HL-60/S4 treated with phorbol 12-myristate 13-acetate at 8.2 ng/mL for 4 days and 3 days (cell line): ENCODE measurements around the gene CIAO3.
"Not testable (repeated sequence)": the region's sequence is repeated elsewhere in the genome, so short reads cannot be mapped to it uniquely, and the experiment has no call there.

Source experiments
- in situ Hi-C: fragments of 300-500 bp; cut with MboI; formaldehyde crosslinking; loops from 2 replicates; pipeline ENCODE4 v1.15.0; 2022; ENCODE audit warnings: low sequenced_read_pairs

The CIAO3 gene

DNA sequence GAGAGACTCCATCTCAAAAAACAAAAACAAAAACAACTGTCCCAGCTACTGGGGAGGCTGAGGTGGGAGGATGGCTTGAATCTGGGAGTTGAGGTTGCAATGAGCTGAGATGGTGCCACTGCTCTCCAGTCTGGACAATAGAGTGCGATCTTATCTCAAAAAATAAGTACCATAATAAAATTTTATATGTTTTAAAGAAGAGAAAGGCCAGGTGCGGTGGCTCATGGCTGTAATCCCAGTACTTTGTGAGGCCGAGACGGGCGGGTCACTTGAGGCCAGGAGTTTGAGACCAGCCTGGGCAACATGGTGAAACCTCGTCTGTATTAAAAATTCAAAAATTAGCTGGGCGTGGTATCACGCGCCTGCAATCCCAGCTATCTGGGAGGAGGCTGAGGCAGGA lies 36.0 kb upstream of the CIAO3 start:
- in situ Hi-C loops: no loop called here

DNA sequence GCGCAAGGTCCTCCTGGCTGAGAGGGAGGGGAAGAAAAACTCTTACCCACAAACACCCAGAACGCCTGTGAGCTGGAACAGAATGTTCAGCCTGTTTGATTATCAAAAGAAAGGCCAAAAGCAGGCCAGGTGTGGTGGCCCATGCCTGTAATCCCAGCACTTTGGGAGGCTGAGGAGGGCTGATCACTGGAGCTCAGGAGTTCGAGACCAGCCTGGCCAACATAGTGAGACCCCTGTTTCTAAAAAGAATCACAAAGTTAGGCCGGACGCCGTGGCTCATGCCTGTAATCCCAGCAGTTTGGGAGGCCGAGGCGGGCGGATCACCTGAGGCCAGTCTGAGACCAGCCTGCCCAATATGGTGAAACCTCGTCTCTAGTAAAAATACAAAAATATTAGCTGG lies 35.5 kb upstream of the CIAO3 start:
- in situ Hi-C loops: not testable (repeated sequence)

DNA sequence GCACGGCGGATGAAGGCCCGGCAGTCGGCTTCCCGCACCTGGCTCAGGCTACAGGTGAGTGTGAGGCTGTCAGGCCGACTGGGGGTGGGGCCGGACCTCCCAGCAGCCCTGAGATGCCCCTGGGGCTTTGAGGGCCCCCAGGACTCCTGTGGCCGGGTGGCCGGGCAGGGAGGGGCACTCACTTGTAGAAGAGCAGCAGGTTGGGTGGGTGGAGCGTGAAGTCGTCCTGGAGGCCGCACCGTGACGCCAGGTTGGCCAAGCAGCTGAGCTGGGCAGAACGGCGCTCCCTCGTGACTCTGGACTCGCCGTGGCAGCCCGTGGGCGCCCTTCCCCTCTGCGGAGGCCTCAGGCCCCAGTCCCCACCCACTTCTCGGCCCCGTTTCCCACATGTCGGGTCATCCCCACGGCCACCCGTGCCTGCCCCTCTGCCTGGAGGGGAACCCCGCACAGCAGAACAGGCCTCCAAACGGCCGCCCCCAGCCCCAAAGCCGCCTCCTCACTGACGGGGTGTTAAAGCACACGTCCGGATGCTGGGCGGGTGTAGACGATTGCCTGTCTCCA lies 34.5 kb upstream of the CIAO3 start:
- in situ Hi-C loops: no loop called here

DNA sequence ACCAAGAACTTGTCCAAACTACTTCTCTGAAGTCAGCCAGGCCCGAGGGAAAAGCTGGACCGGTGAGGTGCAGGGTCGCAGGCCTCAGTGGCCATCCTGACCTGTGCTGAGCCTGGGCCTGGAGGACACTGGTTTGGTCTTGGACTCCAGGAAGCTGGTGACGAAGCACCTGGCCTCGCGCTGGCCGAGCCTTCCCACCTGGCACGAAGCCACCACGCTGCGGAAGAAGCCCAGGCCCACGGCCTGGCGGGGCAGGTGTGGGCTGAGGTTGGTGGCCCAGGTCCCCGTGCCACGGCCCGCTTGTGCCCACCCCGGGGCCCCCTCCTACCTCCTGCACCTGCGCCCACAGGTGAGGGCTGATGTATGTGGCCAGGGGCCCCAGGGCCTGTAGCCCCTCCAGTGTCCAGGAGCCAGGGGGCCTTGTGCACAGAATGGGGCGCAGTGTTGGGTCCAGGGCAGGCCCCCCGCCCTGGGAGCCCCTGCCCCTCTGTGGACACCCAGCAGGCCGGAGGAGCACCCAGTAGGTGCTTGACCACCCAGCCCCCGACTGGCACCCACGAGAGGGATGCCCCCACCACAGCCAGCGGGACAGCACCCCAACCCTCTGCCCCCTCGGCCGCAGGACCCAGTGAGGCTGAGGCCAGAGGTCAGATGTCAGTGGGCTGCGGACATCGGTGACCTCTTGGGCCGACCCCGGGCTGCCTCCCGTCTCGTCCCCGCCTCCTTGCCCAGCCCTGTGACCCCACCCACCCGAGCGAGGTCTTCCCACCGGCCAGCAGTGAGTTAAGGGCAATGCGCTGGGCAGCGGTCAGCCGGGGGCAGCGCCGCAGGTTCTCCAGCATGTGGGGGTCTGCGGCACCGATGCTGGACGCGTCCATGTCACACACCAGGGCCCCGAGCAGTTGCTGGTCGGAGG lies 33.5 kb upstream of the CIAO3 start:
- in situ Hi-C loops: no loop called here

DNA sequence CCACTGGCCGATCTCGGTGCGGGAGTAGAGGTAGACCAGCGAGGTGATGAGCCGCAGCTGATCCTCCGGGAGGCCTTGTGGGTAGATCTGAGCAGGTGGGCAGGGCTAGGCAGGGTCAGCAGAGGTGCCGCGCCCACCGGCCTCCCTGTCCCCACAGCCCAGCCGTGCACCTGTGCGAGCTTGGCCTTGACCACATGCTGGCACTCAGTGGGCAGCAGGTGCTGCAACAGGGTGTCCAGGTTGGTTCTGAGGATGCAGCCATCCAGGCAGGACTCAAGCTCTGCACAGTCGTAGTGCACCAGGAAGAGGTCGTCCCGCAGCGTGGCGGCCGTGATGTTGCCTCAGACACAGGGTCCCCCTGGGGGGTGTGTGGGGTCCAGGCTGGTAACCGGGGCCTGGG lies 32.2 kb upstream of the CIAO3 start:
- in situ Hi-C loops: no loop called here

DNA sequence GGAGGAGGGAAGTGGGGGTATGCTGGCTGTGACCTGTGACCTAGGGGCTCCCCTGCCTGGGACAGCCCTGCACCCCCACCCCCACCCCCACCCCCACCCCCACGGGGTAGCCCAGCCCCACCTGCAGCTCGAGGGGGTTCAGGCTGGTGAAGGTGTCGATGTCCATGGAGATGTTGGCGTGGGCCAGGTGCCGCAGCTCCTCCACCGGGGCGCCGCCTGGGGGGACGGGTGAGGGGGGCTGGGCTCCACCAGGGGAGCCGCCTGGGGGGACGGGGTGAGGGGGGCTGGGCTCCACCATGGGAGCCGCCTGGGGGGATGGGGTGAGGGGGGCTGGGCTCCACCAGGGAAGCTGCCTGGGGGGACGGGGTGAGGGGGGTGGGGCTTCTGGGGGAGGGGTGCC lies 29.6 kb upstream of the CIAO3 start:
- in situ Hi-C loops: no loop called here

DNA sequence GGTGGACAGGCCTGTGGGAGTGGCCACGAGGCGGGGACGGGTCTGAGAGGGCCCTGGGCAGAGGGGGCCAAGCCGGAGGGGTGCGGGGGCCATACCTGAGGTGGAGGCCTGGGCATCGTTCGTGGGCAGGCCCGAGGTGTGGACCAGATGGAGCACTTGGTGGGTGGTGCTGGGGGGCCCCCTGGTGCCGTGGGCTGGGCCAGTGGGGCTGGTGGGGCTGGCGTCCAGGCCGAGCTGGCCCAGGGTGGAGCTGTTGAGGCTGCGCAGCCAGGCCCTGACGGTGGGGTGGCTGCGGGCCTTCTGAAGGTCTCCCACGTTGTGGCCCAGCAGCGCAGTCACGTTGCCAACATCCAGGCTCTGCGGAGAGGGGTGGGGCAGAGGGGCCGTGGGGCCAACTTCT lies 29.1 kb upstream of the CIAO3 start:
- in situ Hi-C loops: no loop called here

DNA sequence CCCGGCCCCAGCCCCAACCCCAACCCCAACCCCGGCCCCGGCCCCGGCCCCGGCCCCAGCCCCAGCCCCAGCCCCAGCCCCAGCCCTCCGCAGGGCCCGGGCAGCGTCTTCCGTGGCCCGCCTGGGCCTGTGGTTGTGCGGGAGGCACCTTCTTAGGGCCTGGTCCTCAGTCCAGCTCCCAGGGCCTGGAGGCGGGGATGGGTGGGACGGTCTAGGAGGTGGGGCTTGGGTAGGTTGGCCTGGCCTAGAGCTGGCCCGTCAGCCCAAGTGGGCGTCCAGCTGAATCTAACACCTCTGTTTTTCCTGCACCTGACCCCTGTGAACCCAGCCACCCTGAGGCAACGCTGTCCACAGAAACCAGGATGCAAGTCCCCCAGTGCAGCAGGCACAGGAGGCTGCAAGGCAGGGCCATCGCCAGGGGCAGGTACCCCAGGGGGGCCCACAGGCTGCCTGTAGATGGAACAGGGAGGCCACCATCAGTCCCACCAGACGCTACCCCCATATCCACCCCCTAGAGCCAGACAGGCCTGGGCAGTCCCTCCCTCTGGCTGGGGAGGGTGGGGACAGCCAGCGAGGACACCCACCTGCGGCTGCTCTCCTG lies 28.5 kb upstream of the CIAO3 start:
- in situ Hi-C loops: no loop called here

DNA sequence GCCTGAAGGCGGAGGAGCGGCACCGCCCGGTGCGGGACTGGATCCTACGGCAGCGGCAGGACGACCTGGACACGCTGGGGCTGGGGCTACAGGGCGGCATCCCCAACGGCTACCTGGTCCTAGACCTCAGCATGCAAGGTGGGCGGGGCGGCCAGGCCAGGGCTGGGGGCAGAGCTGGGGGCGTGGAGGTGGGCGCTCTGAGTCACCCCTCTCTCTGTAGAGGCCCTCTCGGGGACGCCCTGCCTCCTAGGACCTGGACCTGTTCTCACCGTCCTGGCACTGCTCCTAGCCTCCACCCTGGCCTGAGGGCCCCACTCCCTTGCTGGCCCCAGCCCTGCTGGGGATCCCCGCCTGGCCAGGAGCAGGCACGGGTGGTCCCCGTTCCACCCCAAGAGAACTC lies 27.6 kb upstream of the CIAO3 start:
- in situ Hi-C loops: no loop called here

DNA sequence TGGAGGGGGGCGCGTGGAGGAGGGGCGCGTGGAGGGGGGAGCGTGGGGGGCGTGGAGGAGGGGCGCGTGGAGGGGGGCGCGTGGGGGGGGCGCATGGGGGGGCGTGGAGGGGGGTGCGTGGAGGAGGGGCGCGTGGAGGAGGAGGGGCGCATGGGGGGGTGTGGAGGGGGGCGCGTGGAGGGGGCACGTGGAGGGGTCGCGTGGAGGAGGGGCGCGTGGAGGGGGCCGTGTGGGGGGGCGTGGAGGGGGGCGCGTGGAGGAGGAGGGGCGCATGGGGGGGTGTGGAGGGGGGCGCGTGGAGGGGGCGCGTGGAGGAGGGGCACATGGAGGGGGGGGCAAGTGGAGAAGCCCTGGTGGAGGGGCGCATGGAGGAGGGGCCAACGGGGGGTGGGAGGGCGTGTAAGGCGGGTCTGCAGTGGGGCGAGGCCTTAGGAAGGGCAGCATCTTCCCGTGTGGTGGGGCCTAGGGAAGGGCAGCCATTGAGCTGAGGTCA lies 27.0 kb upstream of the CIAO3 start:
- in situ Hi-C loops: no loop called here

DNA sequence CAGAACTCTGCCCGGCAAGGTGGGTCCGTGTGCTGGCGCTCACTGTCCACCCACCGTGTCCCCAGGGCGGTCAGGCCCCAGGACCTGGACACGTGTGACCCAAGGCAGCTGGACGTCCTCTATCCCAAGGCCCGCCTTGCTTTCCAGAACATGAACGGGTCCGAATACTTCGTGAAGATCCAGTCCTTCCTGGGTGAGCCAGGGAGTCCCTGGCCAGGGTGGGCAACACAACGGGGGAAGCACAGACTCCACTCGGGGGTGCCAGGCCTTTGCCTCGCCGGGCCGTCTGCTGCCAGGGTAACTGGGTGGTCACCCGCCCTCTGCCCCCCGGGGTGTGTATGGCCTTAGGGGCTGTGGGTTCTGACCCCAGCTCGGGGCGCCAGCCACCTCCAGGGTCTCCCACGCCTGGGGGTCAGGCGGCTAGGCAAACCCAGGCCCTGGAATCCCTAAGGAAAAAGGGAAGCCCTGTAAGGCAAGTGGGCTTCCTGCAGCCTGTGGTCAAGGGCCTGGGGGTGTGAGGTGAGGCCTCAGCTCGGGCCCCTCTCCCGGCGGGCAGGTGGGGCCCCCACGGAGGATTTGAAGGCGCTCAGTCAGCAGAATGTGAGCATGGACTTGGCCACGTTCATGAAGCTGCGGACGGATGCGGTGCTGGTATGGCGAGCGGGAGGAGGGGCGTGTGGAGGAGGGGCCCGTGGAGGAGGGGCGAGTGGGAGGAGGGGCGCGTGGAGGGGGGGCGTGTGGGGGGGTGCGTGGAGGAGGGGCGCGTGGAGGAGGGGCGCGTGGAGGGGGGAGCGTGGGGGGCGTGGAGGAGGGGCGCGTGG lies 26.2 kb upstream of the CIAO3 start:
- in situ Hi-C loops: no loop called here

DNA sequence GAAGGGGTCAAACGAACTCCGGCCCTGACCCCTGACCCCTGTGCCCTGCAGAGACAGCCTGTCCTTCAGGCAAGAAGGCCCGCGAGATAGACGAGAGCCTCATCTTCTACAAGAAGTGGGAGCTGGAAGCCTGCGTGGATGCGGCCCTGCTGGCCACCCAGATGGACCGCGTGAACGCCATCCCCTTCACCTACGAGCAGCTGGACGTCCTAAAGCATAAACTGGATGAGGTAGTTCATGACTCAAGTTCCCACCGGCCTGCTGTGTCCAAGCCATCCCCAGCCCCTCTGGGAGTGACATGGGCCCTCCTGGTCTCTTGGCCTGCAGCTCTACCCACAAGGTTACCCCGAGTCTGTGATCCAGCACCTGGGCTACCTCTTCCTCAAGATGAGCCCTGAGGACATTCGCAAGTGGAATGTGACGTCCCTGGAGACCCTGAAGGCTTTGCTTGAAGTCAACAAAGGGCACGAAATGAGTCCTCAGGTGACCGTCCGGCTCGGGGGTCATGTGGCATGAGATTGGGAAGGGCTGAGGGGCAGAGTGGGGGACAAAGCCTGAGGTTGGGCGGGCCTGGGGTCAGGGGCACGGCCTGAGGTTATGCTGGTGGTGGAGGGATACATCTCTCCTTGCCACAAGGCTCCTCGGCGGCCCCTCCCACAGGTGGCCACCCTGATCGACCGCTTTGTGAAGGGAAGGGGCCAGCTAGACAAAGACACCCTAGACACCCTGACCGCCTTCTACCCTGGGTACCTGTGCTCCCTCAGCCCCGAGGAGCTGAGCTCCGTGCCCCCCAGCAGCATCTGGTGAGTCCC lies 25.4 kb upstream of the CIAO3 start:
- in situ Hi-C loops: no loop called here

DNA sequence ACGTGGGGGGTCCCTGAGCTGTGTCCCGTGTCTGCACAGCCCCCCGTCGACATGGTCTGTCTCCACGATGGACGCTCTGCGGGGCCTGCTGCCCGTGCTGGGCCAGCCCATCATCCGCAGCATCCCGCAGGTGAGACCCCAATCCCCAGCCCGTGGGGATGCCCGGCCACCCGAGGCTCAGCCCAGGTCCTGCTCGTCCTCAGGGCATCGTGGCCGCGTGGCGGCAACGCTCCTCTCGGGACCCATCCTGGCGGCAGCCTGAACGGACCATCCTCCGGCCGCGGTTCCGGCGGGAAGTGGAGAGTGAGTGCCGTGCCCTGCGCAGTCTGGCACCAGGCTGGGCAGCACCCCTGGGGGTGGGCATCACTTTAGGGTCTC lies 24.7 kb upstream of the CIAO3 start:
- in situ Hi-C loops: no loop called here

DNA sequence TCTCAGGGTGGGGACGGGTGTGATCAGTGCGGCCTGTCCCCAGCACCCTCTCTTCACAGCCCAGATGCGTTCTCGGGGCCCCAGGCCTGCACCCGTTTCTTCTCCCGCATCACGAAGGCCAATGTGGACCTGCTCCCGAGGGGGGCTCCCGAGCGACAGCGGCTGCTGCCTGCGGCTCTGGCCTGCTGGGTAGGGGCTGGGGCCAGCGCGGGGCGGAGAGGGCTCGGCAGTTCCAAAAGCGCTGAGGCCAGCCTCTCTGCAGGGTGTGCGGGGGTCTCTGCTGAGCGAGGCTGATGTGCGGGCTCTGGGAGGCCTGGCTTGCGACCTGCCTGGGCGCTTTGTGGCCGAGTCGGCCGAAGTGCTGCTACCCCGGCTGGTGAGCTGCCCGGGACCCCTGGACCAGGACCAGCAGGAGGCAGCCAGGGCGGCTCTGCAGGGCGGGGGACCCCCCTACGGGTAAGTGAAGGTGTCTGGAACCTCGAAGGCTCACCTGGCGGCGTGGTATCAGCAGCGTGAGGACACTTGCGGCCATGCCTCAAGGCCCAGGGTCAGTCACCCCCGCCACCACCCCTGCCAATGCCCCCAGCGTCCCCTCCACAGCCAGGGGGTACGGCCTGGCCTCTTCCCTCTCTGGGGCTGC lies 24.2 kb upstream of the CIAO3 start:
- in situ Hi-C loops: no loop called here

DNA sequence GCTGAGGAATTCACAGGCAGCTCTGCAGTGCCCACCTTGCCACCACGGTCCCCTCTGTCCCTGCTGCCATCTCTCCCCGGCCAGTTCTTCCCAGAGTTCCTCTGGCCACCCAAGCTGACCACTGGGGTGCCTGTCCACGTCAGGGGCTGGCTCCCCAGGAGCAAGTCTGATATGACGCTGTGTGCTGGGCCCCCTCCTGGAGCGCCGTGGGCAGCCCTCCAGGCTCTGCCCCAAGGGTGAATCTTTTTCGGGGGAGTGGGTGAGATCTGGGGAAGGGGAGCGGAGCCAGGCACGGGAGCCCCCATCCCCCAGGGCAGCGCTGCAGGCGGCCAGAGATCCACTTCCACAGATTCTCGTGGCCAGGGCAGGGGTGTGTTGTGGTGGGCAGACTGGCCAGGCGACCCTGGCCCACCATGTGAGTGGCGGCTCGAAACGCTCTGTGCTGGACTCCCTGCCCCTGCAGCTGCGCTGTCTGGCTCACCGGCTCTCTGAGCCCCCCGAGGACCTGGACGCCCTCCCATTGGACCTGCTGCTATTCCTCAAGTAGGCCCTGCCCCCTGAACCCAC lies 23.5 kb upstream of the CIAO3 start:
- in situ Hi-C loops: no loop called here

DNA sequence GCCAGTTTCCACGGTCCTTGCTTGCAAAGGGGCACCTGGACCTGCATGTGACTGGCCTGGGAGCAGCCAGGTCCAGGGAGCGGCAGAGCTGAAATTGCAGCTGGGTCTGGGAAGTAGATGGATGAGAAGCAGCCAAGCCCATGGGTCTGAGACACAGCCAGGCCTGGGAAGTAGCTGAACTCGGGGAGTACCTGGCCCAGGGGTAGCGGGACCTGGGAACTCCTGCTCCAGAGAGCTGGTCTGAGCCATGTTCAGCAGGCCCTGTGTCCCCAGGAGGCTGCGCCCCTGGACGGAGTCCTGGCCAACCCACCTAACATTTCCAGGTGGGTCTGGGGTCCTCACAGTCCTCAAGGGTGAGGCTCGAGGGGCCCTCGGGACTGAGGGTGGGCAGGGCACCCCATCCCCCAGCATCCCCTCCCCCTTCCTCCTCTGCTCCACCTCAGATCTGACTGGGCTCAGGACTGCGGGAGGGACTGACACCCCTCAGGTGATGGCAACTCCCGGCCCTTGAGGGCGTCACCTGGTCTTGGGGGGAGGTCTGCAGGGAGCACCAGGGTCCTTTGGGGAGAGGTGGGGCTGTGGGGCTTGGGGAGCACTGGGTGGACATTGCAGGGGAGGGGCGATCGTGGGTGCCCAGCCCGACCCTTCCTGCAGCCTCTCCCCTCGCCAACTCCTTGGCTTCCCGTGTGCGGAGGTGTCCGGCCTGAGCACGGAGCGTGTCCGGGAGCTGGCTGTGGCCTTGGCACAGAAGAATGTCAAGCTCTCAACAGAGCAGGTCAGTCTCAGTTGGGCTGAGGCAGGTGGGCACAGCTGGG lies 22.8 kb upstream of the CIAO3 start:
- in situ Hi-C loops: no loop called here

DNA sequence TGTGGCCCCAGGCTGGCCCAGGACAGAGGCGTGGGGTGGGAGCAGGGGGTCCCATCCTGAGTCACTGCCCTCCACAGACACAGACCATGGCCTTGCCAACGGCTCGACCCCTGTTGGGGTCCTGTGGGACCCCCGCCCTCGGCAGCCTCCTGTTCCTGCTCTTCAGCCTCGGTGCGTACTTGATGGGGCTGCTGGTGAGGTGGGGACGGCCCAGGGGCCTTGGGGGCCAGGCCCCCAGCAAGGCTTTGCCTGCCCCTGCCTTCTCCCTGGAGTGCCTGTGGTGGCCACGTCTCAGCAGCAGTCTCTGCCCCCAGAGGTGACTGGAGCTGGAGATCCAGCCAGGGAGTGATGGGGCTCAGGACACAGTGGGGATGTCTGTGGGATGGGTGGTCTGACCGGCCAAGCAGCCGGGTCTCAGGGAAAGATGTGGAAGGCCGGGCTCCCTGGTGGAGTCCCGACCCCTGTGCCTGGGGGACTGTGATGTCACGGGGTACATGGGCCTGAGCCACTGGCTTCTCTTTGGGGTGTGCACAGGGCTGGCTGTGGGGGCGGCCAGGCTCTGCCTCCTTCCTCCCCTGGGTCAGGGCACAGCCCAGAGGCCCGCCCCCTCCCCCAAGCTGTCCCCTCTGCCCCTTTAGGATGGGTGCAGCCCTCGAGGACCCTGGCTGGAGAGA lies 21.9 kb upstream of the CIAO3 start:
- in situ Hi-C loops: no loop called here
